Activated CD8-positive, alpha-beta T cell treated with anti-CD3 and anti-CD28 coated beads for 36 hours (primary cell): ENCODE data around the gene FGF14. TPM values are rescaled to one million over a fixed set of nuclear protein-coding genes. Genes with fewer than 3 reads are reported as not detected.

Source experiments
- ATAC-seq: fragments of 200-7000 bp; cut with Tn5 transposase; one replicate; pipeline ENCODE4 v1.10.0; 2021; ENCODE audit warnings: mild to moderate bottlenecking, moderate library complexity
- CTCF ChIA-PET: fragments of 350-600 bp; sonication (Branson Sonifier 250); formaldehyde crosslinking; loops from one replicate; lab custom pipeline; 2021; ENCODE audit warnings: antibody characterized with exemption; lab: Charles Lee
- POLR2A ChIA-PET: fragments of 350-600 bp; sonication (Branson Sonifier 250); formaldehyde crosslinking; loops from one replicate; lab custom pipeline; 2021; ENCODE audit warnings: antibody characterized with exemption; lab: Charles Lee
- DNase-seq: peaks from one replicate; pipeline ENCODE4 v3.0.0-alpha.2; 2020
- H3K27ac Mint-ChIP-seq: one replicate; pipeline ENCODE4 v1.8.0; 2021; ENCODE audit warnings: mild to moderate bottlenecking, mixed read lengths
- H3K27me3 Mint-ChIP-seq: one replicate; pipeline ENCODE4 v1.8.0; 2021; ENCODE audit warnings: mixed read lengths
- H3K36me3 Mint-ChIP-seq: one replicate; pipeline ENCODE4 v1.8.0; 2021; ENCODE audit warnings: low read depth, mixed read lengths
- H3K4me1 Mint-ChIP-seq: one replicate; pipeline ENCODE4 v1.8.0; 2021; ENCODE audit warnings: low read depth, mixed read lengths
- H3K4me3 Mint-ChIP-seq: one replicate; pipeline ENCODE4 v1.8.0; 2021; ENCODE audit warnings: mild to moderate bottlenecking, moderate library complexity, mixed read lengths
- H3K9me3 Mint-ChIP-seq: one replicate; pipeline ENCODE4 v1.8.0; 2021; ENCODE audit warnings: mixed read lengths
- intact Hi-C: fragments of 100-400 bp; cut with micrococcal nuclease; formaldehyde crosslinking; loops from one replicate; pipeline ENCODE4 v1.10.0; 2022
- total RNA-seq, 2 experiments: library from RNA; stranded (reverse); gene quantifications; one replicate each; pipeline ENCODE4 v1.2.3, GENCODE V29; 2021
- TF ChIP-seq, protein P1 (sequence below): fragments of 200-600 bp; IDR thresholded peaks from one replicate; pipeline ENCODE4 v1.8.0; 2022; ENCODE audit warnings: antibody characterized with exemption, mild to moderate bottlenecking

The FGF14 gene
- total RNA-seq, 2 experiments from 2014 or later = not detected

- Mint-ChIP-seq H3K36me3 (no peaks in the 10 kb centered on the region), H3K4me3 (no peak overlapping the region), H3K9me3 (no peaks in the 10 kb centered on the region), H3K27me3 (peaks cover 4% of the 10 kb centered on the region), H3K27ac (no peak overlapping the region), H3K4me1 (no peaks in the 10 kb centered on the region)
- DNase-seq (no peak), ATAC-seq (no peak)
- POLR2A ChIA-PET = no interaction called here
- CTCF ChIA-PET = no interaction called here
- TF ChIP-seq, protein P1, sequence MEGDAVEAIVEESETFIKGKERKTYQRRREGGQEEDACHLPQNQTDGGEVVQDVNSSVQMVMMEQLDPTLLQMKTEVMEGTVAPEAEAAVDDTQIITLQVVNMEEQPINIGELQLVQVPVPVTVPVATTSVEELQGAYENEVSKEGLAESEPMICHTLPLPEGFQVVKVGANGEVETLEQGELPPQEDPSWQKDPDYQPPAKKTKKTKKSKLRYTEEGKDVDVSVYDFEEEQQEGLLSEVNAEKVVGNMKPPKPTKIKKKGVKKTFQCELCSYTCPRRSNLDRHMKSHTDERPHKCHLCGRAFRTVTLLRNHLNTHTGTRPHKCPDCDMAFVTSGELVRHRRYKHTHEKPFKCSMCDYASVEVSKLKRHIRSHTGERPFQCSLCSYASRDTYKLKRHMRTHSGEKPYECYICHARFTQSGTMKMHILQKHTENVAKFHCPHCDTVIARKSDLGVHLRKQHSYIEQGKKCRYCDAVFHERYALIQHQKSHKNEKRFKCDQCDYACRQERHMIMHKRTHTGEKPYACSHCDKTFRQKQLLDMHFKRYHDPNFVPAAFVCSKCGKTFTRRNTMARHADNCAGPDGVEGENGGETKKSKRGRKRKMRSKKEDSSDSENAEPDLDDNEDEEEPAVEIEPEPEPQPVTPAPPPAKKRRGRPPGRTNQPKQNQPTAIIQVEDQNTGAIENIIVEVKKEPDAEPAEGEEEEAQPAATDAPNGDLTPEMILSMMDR = no peak
- intact Hi-C loops = no loop called here
Observed at GRCh38 chr13:102299366-102299765, 102.5 kb downstream of the FGF14 start.

- ChIA-PET POLR2A (no interaction called here), CTCF (no interaction called here)
- Mint-ChIP-seq H3K9me3 (no peaks in the 10 kb centered on the region), H3K27ac (no peak overlapping the region), H3K4me1 (no peaks in the 10 kb centered on the region), H3K27me3 (peaks cover 4% of the 10 kb centered on the region), H3K4me3 (no peak overlapping the region), H3K36me3 (no peaks in the 10 kb centered on the region)
- ATAC-seq = no peak
- intact Hi-C loops = no loop called here
- TF ChIP-seq, protein P1 = no peak
- no peak for DNase-seq
Observed at GRCh38 chr13:102298051-102298450, 103.8 kb downstream of the FGF14 start.

DNA sequence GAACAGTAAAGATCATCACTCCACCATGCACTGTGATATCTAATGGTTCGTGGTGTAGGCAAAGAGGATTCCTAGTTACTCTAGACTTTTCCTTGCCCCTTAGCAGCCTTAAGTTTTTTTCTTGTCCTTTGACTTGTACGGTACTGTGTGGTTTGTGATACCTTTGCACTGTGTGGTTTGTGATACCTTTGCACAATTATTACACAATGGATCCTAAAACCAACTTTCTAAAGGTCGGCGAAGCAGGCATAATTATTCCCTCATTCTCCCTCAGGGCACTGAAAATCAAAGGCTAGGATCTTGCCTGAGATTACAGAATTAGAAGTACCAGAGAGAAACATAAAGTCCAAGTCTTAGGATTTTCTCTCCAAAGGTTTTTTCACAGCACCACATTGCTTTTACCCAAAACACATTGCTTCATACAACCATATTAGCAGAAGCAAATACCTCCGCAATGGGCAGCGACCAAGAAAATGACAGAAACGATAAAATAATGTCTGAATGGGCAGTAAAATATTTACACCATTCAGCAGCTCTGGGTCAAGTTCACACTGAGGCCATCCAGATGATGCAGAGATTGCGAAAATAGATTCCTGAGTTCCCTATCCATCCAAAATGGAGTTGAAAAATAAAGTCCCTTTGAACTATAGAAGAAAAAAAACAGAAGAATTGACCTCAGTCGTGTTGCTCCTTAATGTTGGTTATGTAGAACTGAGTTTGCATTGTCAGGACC lies 106.4 kb downstream of the FGF14 start:
- intact Hi-C loops = no loop called here
- H3K9me3 Mint-ChIP-seq = no peaks in the 10 kb centered on the region
- ChIA-PET POLR2A (no interaction called here), CTCF (no interaction called here)
- no peaks in the 10 kb centered on the region for H3K36me3 Mint-ChIP-seq
- H3K27ac Mint-ChIP-seq = no peak overlapping the region
- DNase-seq (no peak), ATAC-seq (no peak)
- no peaks in the 10 kb centered on the region for H3K4me1 Mint-ChIP-seq
- H3K27me3 Mint-ChIP-seq = peaks cover 4% of the 10 kb centered on the region
- TF ChIP-seq, protein P1 = no peak
- H3K4me3 Mint-ChIP-seq = no peak overlapping the region

- peaks cover 2% of the 10 kb centered on the region for H3K27me3 Mint-ChIP-seq
- TF ChIP-seq, protein P1 = no peak
- DNase-seq = no peak
- H3K36me3 Mint-ChIP-seq = no peaks in the 10 kb centered on the region
- no peaks in the 10 kb centered on the region for H3K4me1 Mint-ChIP-seq
- intact Hi-C loops = no loop called here
- no peak overlapping the region for H3K4me3 Mint-ChIP-seq
- no peak for ATAC-seq
- no peak overlapping the region for H3K27ac Mint-ChIP-seq
- ChIA-PET POLR2A (no interaction called here), CTCF (no interaction called here)
- no peaks in the 10 kb centered on the region for H3K9me3 Mint-ChIP-seq
Observed at GRCh38 chr13:102294407-102295018, 107.3 kb downstream of the FGF14 start.

GRCh38 chr13:102293723-102294122 lies 108.1 kb downstream of the FGF14 start:
- Mint-ChIP-seq H3K9me3 (no peaks in the 10 kb centered on the region), H3K4me1 (no peaks in the 10 kb centered on the region), H3K27ac (no peak overlapping the region), H3K36me3 (no peaks in the 10 kb centered on the region), H3K27me3 (peaks cover 2% of the 10 kb centered on the region), H3K4me3 (no peak overlapping the region)
- intact Hi-C loops = no loop called here
- no peak for DNase-seq
- ChIA-PET CTCF (no interaction called here), POLR2A (no interaction called here)
- ATAC-seq = no peak
- TF ChIP-seq, protein P1 = no peak
